GM12891 (cell line): ENCODE data around the gene HINT1.
"Not testable (repeated sequence)": the region's sequence is repeated elsewhere in the genome, so short reads cannot be mapped to it uniquely, and the experiment has no call there.

Experiments
- POLR2A ChIP-seq: IDR thresholded peaks from 2 replicates; pipeline ENCODE4 v1.6.1; 2011; ENCODE audit warnings: low read depth, low read length, control low read depth
- POLR2AphosphoS5 ChIP-seq: IDR thresholded peaks from 2 replicates; pipeline ENCODE4 v1.6.1; 2011; ENCODE audit warnings: low read depth, low read length, control low read depth
- SPI1 ChIP-seq: IDR thresholded peaks from 2 replicates; pipeline ENCODE4 v1.6.1; 2011; ENCODE audit warnings: low read depth, low read length, control low read depth

DNA sequence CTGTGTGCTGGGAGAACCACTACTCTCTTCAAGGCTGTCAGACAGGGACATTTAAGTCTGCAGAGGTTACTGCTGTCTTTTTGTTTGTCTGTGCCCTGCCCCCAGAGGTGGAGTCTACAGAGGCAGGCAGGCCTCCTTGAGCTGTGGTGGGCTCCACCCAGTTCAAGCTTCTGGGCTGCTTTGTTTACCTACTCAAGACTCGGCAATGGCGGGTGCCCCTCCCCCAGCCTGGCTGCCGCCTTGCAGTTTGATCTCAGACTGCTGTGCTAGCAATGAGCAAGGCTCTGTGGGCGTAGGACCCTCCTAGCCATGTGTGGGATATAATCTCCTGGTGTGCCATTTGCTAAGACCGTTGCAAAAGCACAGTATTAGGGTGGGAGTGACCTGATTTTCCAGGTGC, 26.6 kb downstream of the HINT1 start:
- not testable (repeated sequence) for TF ChIP-seq SPI1, POLR2A, POLR2AphosphoS5
